ENCODE measurements around the gene ABCC6.
"Not testable (repeated sequence)": the region's sequence is repeated elsewhere in the genome, so short reads cannot be mapped to it uniquely, and the experiment has no call there.

DNA sequence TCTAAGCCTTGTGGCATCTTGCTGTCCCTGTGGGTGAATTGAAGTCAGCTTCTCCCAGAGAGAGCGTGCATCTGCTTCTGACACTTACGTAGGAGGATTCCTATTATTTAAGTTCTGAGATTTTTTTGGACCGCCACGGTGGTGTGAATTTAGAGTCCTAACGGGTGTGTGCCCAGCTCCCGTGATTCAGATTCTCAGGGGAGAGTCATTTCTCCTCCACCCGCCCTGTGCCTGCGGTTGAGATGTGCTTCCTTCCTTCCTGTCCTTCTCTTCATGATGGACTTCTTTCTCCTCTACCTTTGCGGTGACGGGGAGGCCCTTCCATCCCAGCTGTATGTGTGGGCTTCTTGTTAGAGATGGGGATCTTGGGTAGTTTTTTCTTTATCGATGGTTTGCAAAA lies 20.6 kb upstream of the ABCC6 start:
- TF ChIP-seq, protein P1, sequence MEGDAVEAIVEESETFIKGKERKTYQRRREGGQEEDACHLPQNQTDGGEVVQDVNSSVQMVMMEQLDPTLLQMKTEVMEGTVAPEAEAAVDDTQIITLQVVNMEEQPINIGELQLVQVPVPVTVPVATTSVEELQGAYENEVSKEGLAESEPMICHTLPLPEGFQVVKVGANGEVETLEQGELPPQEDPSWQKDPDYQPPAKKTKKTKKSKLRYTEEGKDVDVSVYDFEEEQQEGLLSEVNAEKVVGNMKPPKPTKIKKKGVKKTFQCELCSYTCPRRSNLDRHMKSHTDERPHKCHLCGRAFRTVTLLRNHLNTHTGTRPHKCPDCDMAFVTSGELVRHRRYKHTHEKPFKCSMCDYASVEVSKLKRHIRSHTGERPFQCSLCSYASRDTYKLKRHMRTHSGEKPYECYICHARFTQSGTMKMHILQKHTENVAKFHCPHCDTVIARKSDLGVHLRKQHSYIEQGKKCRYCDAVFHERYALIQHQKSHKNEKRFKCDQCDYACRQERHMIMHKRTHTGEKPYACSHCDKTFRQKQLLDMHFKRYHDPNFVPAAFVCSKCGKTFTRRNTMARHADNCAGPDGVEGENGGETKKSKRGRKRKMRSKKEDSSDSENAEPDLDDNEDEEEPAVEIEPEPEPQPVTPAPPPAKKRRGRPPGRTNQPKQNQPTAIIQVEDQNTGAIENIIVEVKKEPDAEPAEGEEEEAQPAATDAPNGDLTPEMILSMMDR (IDR thresholded peaks at IDR 0.05), result not testable (repeated sequence)
- not testable (repeated sequence) for TF ChIP-seq POLR2A (IDR thresholded peaks at IDR 0.05)

All from ovary (tissue), 3 donors.